ENCODE results near the gene MRPL16. TPM values are rescaled to one million over a fixed set of nuclear protein-coding genes. Genes with fewer than 3 reads are reported as not detected.
"Not testable (repeated sequence)": the region's sequence is repeated elsewhere in the genome, so short reads cannot be mapped to it uniquely, and the experiment has no call there.

MRPL16 gene
- total RNA-seq, 6 experiments from 2014 or later = 45.7 to 51.0 (median 48.6) TPM

GRCh38 chr11:59787816-59788215 is 22.8 kb downstream of the MRPL16 start:
- H3K9me3 Mint-ChIP-seq = no peaks in the 10 kb centered on the region
- peak overlapping the region; percentile 87 for H3K27ac Mint-ChIP-seq
- no peak for TF ChIP-seq CTCF (IDR thresholded peaks at IDR 0.05)
- no peaks in the 10 kb centered on the region; the same call in 1 of the 2 replicates for H3K27me3 Mint-ChIP-seq (ENCODE audit: insufficient read depth)
- peaks cover 54% of the 10 kb centered on the region for H3K4me1 Mint-ChIP-seq (ENCODE audit: low read depth)
- peak; percentile 60 for DNase-seq
- peaks cover 40% of the 10 kb centered on the region for H3K36me3 Mint-ChIP-seq (ENCODE audit: low read depth)
- peak overlapping the region; percentile 73 for H3K4me3 Mint-ChIP-seq

GRCh38 chr11:59787255-59787588 is 23.4 kb downstream of the MRPL16 start:
- peak overlapping the region; percentile 73 for H3K4me3 Mint-ChIP-seq
- no peak for DNase-seq
- H3K4me1 Mint-ChIP-seq (ENCODE audit: low read depth) = peaks cover 54% of the 10 kb centered on the region
- no peaks in the 10 kb centered on the region for H3K27me3 Mint-ChIP-seq (ENCODE audit: insufficient read depth)
- peak overlapping the region; percentile 87 for H3K27ac Mint-ChIP-seq
- no peak for TF ChIP-seq CTCF (IDR thresholded peaks at IDR 0.05)
- peaks cover 34% of the 10 kb centered on the region for H3K36me3 Mint-ChIP-seq (ENCODE audit: low read depth)
- no peaks in the 10 kb centered on the region for H3K9me3 Mint-ChIP-seq

- no peak for TF ChIP-seq CTCF (IDR thresholded peaks at IDR 0.05)
- Mint-ChIP-seq H3K36me3 (ENCODE audit: low read depth) (peaks cover 29% of the 10 kb centered on the region), H3K27ac (peak overlapping the region; percentile 87; the same call in 1 of the 2 replicates), H3K4me3 (no peak overlapping the region), H3K9me3 (no peaks in the 10 kb centered on the region), H3K4me1 (ENCODE audit: low read depth) (peaks cover 45% of the 10 kb centered on the region), H3K27me3 (ENCODE audit: insufficient read depth) (no peaks in the 10 kb centered on the region)
- no peak for DNase-seq
These were observed 24.8 kb downstream of the MRPL16 start for GRCh38 chr11:59785818-59786217.

- H3K9me3 Mint-ChIP-seq; H3K27me3 Mint-ChIP-seq (ENCODE audit: insufficient read depth); H3K27ac Mint-ChIP-seq; DNase-seq; H3K4me3 Mint-ChIP-seq: not testable (repeated sequence)
- peaks cover 35% of the 10 kb centered on the region for H3K36me3 Mint-ChIP-seq (ENCODE audit: low read depth)
- peaks cover 43% of the 10 kb centered on the region for H3K4me1 Mint-ChIP-seq (ENCODE audit: low read depth)
These were observed 26.1 kb downstream of the MRPL16 start for GRCh38 chr11:59784441-59784840.

- DNase-seq = no peak
- Mint-ChIP-seq H3K36me3 (ENCODE audit: low read depth) (peaks cover 31% of the 10 kb centered on the region), H3K4me3 (no peak overlapping the region), H3K9me3 (no peaks in the 10 kb centered on the region), H3K27me3 (ENCODE audit: insufficient read depth) (no peaks in the 10 kb centered on the region), H3K27ac (no peak overlapping the region), H3K4me1 (ENCODE audit: low read depth) (peaks cover 40% of the 10 kb centered on the region)
- no peak for TF ChIP-seq CTCF (IDR thresholded peaks at IDR 0.05)
These were observed 26.9 kb downstream of the MRPL16 start for GRCh38 chr11:59783632-59784090.

GRCh38 chr11:59782080-59782479 is 28.5 kb downstream of the MRPL16 start:
- no peak overlapping the region for H3K27ac Mint-ChIP-seq
- peaks cover 35% of the 10 kb centered on the region for H3K4me1 Mint-ChIP-seq (ENCODE audit: low read depth)
- no peak overlapping the region for H3K4me3 Mint-ChIP-seq
- TF ChIP-seq CTCF (IDR thresholded peaks at IDR 0.05) = no peak
- DNase-seq = no peak
- no peaks in the 10 kb centered on the region for H3K9me3 Mint-ChIP-seq
- H3K27me3 Mint-ChIP-seq (ENCODE audit: insufficient read depth) = no peaks in the 10 kb centered on the region
- H3K36me3 Mint-ChIP-seq (ENCODE audit: low read depth) = peaks cover 40% of the 10 kb centered on the region
